Measurements from ENCODE around the gene ZEB2. TPM values are rescaled to one million over a fixed set of nuclear protein-coding genes. Genes with fewer than 3 reads are reported as not detected.

Gene ZEB2
- total RNA-seq, 4 donors from 2014 or later, result 35.9 to 177 (median 120) TPM

DNA sequence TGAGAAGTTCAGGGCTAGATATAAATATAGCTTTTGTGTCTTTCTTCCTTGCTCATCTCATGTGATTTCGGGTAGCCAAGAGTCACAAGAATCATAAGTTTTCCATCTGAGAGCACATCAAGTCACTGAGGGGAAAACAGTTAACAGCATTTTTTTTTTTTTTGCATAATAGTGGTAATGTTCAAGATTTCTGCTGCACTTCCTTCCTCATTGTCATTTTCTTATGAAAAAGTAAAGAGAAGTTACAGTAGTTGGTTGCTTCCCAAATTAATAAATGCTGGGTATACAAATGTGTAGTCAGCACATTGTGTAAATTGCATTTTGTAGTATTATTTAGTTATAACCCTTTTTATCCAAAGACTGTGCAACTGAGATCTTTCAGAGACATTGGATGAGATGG lies 93.6 kb downstream of the ZEB2 start:
- TF ChIP-seq POLR2A (IDR thresholded peaks at IDR 0.05), result no peak
- no peak for TF ChIP-seq CTCF (IDR thresholded peaks at IDR 0.05)
- H3K27ac ChIP-seq, result peak overlapping the region in 1 of 2 donors; percentile 25
- H3K27me3 ChIP-seq, result no peaks in the 10 kb centered on the region
- H3K9me3 ChIP-seq, result no peaks in the 10 kb centered on the region
- intact Hi-C loops (cut with DNase I; ENCODE audit: low total_unique reads), result no loop called here
- DNase-seq, result no peak
- no peaks in the 10 kb centered on the region for H3K36me3 ChIP-seq
- H3K4me1 ChIP-seq, result no peaks in the 10 kb centered on the region
- no peak overlapping the region for H3K4me3 ChIP-seq

- Histone ChIP-seq H3K36me3 (no peaks in the 10 kb centered on the region), H3K4me3 (no peak overlapping the region), H3K9me3 (no peaks in the 10 kb centered on the region), H3K27ac (no peak overlapping the region), H3K4me1 (no peaks in the 10 kb centered on the region), H3K27me3 (no peaks in the 10 kb centered on the region)
- intact Hi-C loops (cut with DNase I; ENCODE audit: low total_unique reads), result no loop called here
- TF ChIP-seq CTCF (IDR thresholded peaks at IDR 0.05) (no peak), POLR2A (IDR thresholded peaks at IDR 0.05) (no peak)
- DNase-seq, result no peak
These were observed 95.2 kb downstream of the ZEB2 start for GRCh38 chr2:144424559-144425240.

- Histone ChIP-seq H3K4me3 (no peak overlapping the region), H3K27ac (no peak overlapping the region), H3K9me3 (no peaks in the 10 kb centered on the region), H3K36me3 (no peaks in the 10 kb centered on the region), H3K27me3 (no peaks in the 10 kb centered on the region), H3K4me1 (no peaks in the 10 kb centered on the region)
- DNase-seq, result no peak
- intact Hi-C loops (cut with DNase I; ENCODE audit: low total_unique reads), result no loop called here
- TF ChIP-seq CTCF (IDR thresholded peaks at IDR 0.05) (no peak), POLR2A (IDR thresholded peaks at IDR 0.05) (no peak)
These were observed 98.1 kb downstream of the ZEB2 start for GRCh38 chr2:144421606-144422510.

- Histone ChIP-seq H3K27me3 (no peaks in the 10 kb centered on the region), H3K9me3 (no peaks in the 10 kb centered on the region), H3K27ac (no peak overlapping the region), H3K36me3 (no peaks in the 10 kb centered on the region), H3K4me3 (no peak overlapping the region), H3K4me1 (no peaks in the 10 kb centered on the region)
- TF ChIP-seq CTCF (IDR thresholded peaks at IDR 0.05), result no peak
- no peak for TF ChIP-seq POLR2A (IDR thresholded peaks at IDR 0.05)
- intact Hi-C loops (cut with DNase I; ENCODE audit: low total_unique reads), result no loop called here
- no peak for DNase-seq
These were observed 100.7 kb downstream of the ZEB2 start for GRCh38 chr2:144419218-144419617.

GRCh38 chr2:144415386-144415785 lies 104.5 kb downstream of the ZEB2 start:
- DNase-seq, result no peak
- Histone ChIP-seq H3K4me1 (no peaks in the 10 kb centered on the region), H3K27ac (peak overlapping the region in 1 of 2 donors; percentile 2), H3K36me3 (no peaks in the 10 kb centered on the region), H3K27me3 (no peaks in the 10 kb centered on the region), H3K4me3 (no peak overlapping the region), H3K9me3 (no peaks in the 10 kb centered on the region)
- no peak for TF ChIP-seq POLR2A (IDR thresholded peaks at IDR 0.05)
- no peak for TF ChIP-seq CTCF (IDR thresholded peaks at IDR 0.05)
- intact Hi-C loops (cut with DNase I; ENCODE audit: low total_unique reads), result no loop called here

Data from uterus (tissue), 4 donors.